OCI-LY1 (cell line): ENCODE results near the gene EGFL8.

ENCODE experiments used
- H2AFZ ChIP-seq: fragments of 200-600 bp; sonication (generic), shearing (Covaris generic); 2 replicates; pipeline ENCODE4 v1.6.0; 2014; ENCODE audit warnings: antibody characterized with exemption, mild to moderate bottlenecking, low read length
- H3F3A ChIP-seq: fragments of 200-600 bp; sonication (generic), shearing (Covaris generic); 2 replicates; pipeline ENCODE4 v1.6.0; 2014; ENCODE audit warnings: mild to moderate bottlenecking, antibody characterized with exemption, low read length, moderate library complexity; ENCODE audit not compliant: insufficient read depth
- H3K27ac ChIP-seq: fragments of 200-600 bp; sonication (generic); 2 replicates; pipeline ENCODE4 v1.5.1; 2014; ENCODE audit warnings: low read length, mixed run types, mild to moderate bottlenecking, low read depth; ENCODE audit not compliant: poor library complexity, severe bottlenecking
- H3K27me3 ChIP-seq: fragments of 200-600 bp; sonication (generic); 2 replicates; pipeline ENCODE4 v1.6.0; 2014; ENCODE audit warnings: antibody characterized with exemption, mild to moderate bottlenecking, low read length, moderate library complexity; ENCODE audit not compliant: insufficient read depth
- H3K36me3 ChIP-seq: fragments of 200-600 bp; sonication (generic); 2 replicates; pipeline ENCODE4 v1.6.1; 2014; ENCODE audit warnings: mild to moderate bottlenecking, antibody characterized with exemption, low read length, moderate library complexity, mixed read lengths; ENCODE audit not compliant: insufficient read depth
- H3K4me1 ChIP-seq: fragments of 200-600 bp; sonication (generic); 2 replicates; pipeline ENCODE4 v1.5.1; 2014; ENCODE audit warnings: mild to moderate bottlenecking, low read length, moderate library complexity; ENCODE audit not compliant: insufficient read depth, severe bottlenecking
- H3K4me2 ChIP-seq: fragments of 200-600 bp; sonication (generic), shearing (Covaris generic); 2 replicates; pipeline ENCODE4 v1.6.1; 2014; ENCODE audit warnings: low read length
- H3K4me3 ChIP-seq: fragments of 200-600 bp; sonication (generic); 2 replicates; pipeline ENCODE4 v1.5.1; 2014; ENCODE audit warnings: low read length, low read depth, mild to moderate bottlenecking, mixed read lengths; ENCODE audit not compliant: poor library complexity, severe bottlenecking
- H3K79me2 ChIP-seq: fragments of 200-600 bp; shearing (Covaris generic); 2 replicates; pipeline ENCODE4 v1.6.1; 2016; ENCODE audit warnings: mixed run types, low read length, mixed read lengths; ENCODE audit not compliant: insufficient read depth
- H3K9ac ChIP-seq: fragments of 200-600 bp; sonication (generic), shearing (Covaris generic); 2 replicates; pipeline ENCODE4 v1.6.1; 2014; ENCODE audit warnings: mild to moderate bottlenecking, low read length, mixed read lengths
- H3K9me2 ChIP-seq: fragments of 200-600 bp; sonication (generic), shearing (Covaris generic); 2 replicates; pipeline ENCODE4 v1.6.1; 2014; ENCODE audit warnings: low read depth, mild to moderate bottlenecking, low read length, mixed read lengths
- H3K9me3 ChIP-seq: fragments of 200-600 bp; shearing (Covaris generic); 2 replicates; pipeline ENCODE4 v1.6.1; 2014; ENCODE audit warnings: low read length, mixed read lengths
- H4K20me1 ChIP-seq: fragments of 200-600 bp; sonication (generic), shearing (Covaris generic); 2 replicates; pipeline ENCODE4 v1.6.0; 2016; ENCODE audit warnings: mild to moderate bottlenecking, low read length; ENCODE audit not compliant: insufficient read depth
- CTCF ChIP-seq: fragments of 200-600 bp; sonication (generic), shearing (Covaris generic); IDR thresholded peaks from 2 replicates; pipeline ENCODE4 v1.5.1; 2017; ENCODE audit warnings: mild to moderate bottlenecking, antibody characterized with exemption, low read length, moderate library complexity, mixed read lengths
- EZH2 ChIP-seq: fragments of 200-600 bp; sonication (generic), shearing (Covaris generic); IDR thresholded peaks from 2 replicates; pipeline ENCODE4 v1.8.0; 2017; ENCODE audit warnings: borderline replicate concordance, mixed run types, mild to moderate bottlenecking, antibody characterized with exemption, low read length, moderate library complexity, mixed read lengths

Gene EGFL8

GRCh38 chr6:32168350-32168749 lies 4.0 kb downstream of the EGFL8 start:
- no peaks in the 10 kb centered on the region for H4K20me1 ChIP-seq
- no peaks in the 10 kb centered on the region for H3K79me2 ChIP-seq
- peaks cover 37% of the 10 kb centered on the region; the same call in 1 of the 2 replicates for H3K36me3 ChIP-seq
- H3K27ac ChIP-seq = peak overlapping the region; percentile 56
- H3K9me3 ChIP-seq = no peaks in the 10 kb centered on the region
- no peak overlapping the region; the same call in 1 of the 2 replicates for H3K9ac ChIP-seq
- no peaks in the 10 kb centered on the region for H3K27me3 ChIP-seq
- H3K9me2 ChIP-seq = no peaks in the 10 kb centered on the region
- no peak overlapping the region for H3K4me2 ChIP-seq
- H2AFZ ChIP-seq = no peak overlapping the region
- H3K4me1 ChIP-seq = peaks cover 31% of the 10 kb centered on the region
- no peak for TF ChIP-seq CTCF
- TF ChIP-seq EZH2 = no peak
- H3F3A ChIP-seq = no peaks in the 10 kb centered on the region
- H3K4me3 ChIP-seq = no peak overlapping the region

- no peaks in the 10 kb centered on the region for H3K79me2 ChIP-seq
- H3K9me2 ChIP-seq = no peaks in the 10 kb centered on the region
- no peaks in the 10 kb centered on the region for H3K9me3 ChIP-seq
- H3K4me1 ChIP-seq = peaks cover 37% of the 10 kb centered on the region
- no peaks in the 10 kb centered on the region for H4K20me1 ChIP-seq
- H3K9ac ChIP-seq = no peak overlapping the region
- no peaks in the 10 kb centered on the region for H3K27me3 ChIP-seq
- H3K4me3 ChIP-seq = no peak overlapping the region
- TF ChIP-seq CTCF = no peak
- no peak for TF ChIP-seq EZH2
- no peak overlapping the region for H3K27ac ChIP-seq
- no peak overlapping the region for H2AFZ ChIP-seq
- no peaks in the 10 kb centered on the region for H3F3A ChIP-seq
- no peak overlapping the region for H3K4me2 ChIP-seq
- peaks cover 37% of the 10 kb centered on the region; the same call in 1 of the 2 replicates for H3K36me3 ChIP-seq
Observed at GRCh38 chr6:32168807-32169591, 4.6 kb downstream of the EGFL8 start.

- Histone ChIP-seq H3K4me2 (no peak overlapping the region), H3F3A (no peaks in the 10 kb centered on the region), H3K9ac (no peak overlapping the region), H3K9me3 (no peaks in the 10 kb centered on the region), H3K27ac (no peak overlapping the region), H3K4me1 (peaks cover 50% of the 10 kb centered on the region), H4K20me1 (no peaks in the 10 kb centered on the region), H3K27me3 (no peaks in the 10 kb centered on the region), H2AFZ (no peak overlapping the region), H3K4me3 (no peak overlapping the region), H3K79me2 (peaks cover 7% of the 10 kb centered on the region; the same call in 1 of the 2 replicates), H3K36me3 (peaks cover 37% of the 10 kb centered on the region; the same call in 1 of the 2 replicates), H3K9me2 (no peaks in the 10 kb centered on the region)
- TF ChIP-seq CTCF = no peak
- TF ChIP-seq EZH2 = no peak
Observed at GRCh38 chr6:32170294-32170693, 5.9 kb downstream of the EGFL8 start.
